DMS79 (cell line): ENCODE results near the gene ZNF526.
"Not testable (repeated sequence)": the region's sequence is repeated elsewhere in the genome, so short reads cannot be mapped to it uniquely, and the experiment has no call there.

Source experiments
- DNase-seq: peaks from one replicate; lab custom pipeline; 2025; lab: John Stamatoyannopoulos, UW

ZNF526 gene

GRCh38 chr19:42246922-42247639 is 27.0 kb downstream of the ZNF526 start:
- no peak for DNase-seq

- no peak for DNase-seq
Measured at GRCh38 chr19:42247640-42248199, 27.6 kb downstream of the ZNF526 start.

GRCh38 chr19:42248270-42249148 is 28.4 kb downstream of the ZNF526 start:
- no peak for DNase-seq

- DNase-seq = no peak
Measured at GRCh38 chr19:42249149-42249750, 29.1 kb downstream of the ZNF526 start.

GRCh38 chr19:42249769-42250168 is 29.7 kb downstream of the ZNF526 start:
- DNase-seq = no peak

GRCh38 chr19:42250183-42250665 is 30.1 kb downstream of the ZNF526 start:
- no peak for DNase-seq

GRCh38 chr19:42250666-42251531 is 30.8 kb downstream of the ZNF526 start:
- DNase-seq = no peak

GRCh38 chr19:42251572-42252358 is 31.7 kb downstream of the ZNF526 start:
- no peak for DNase-seq

- no peak for DNase-seq
Measured at GRCh38 chr19:42252365-42253244, 32.5 kb downstream of the ZNF526 start.

- DNase-seq = peak; percentile 5
Measured at GRCh38 chr19:42253245-42254088, 33.4 kb downstream of the ZNF526 start.

- DNase-seq = peak; percentile 21
Measured at GRCh38 chr19:42254089-42254849, 34.2 kb downstream of the ZNF526 start.

- DNase-seq = peak; percentile 46
Measured at GRCh38 chr19:42254850-42255765, 35.0 kb downstream of the ZNF526 start, which contains the start of gene ERF. Gene ERF, minus strand, starts transcription at chr19:42255128. Its CDS starts 129 bp downstream, at chr19:42254999.

GRCh38 chr19:42255766-42256745 is 35.9 kb downstream of the ZNF526 start:
- DNase-seq = peak; percentile 9

GRCh38 chr19:42257842-42258241 is 37.7 kb downstream of the ZNF526 start:
- not testable (repeated sequence) for DNase-seq

GRCh38 chr19:42261763-42262162 is 41.7 kb downstream of the ZNF526 start:
- no peak for DNase-seq
